Dermis blood vessel endothelial cell (primary cell): Measurements from ENCODE around the gene LETM1. TPM values are rescaled to one million over a fixed set of nuclear protein-coding genes. Genes with fewer than 3 reads are reported as not detected.

Source experiments
- total RNA-seq: library from RNA; depleted of rRNA; stranded (reverse); fragments of >200 nt; gene quantifications from 2 replicates; pipeline ENCODE4 v1.2.3, GENCODE V29; 2014

The LETM1 gene
- total RNA-seq, 1 donor from 2014 or later: 95.8 TPM

Other genes with a start within 250 kb of the LETM1 start
- 1.1 and 2.4 TPM in 2 replicates for gene FAM53A, start 171.8 kb downstream of the LETM1 start, total RNA-seq
- gene SLBP, start 143.8 kb downstream of the LETM1 start, total RNA-seq: 61.5 and 62.8 TPM in 2 replicates
- gene TMEM129, start 134.8 kb downstream of the LETM1 start, total RNA-seq: 34.7 and 44.8 TPM in 2 replicates
- gene TACC3, start 134.6 kb downstream of the LETM1 start, total RNA-seq: 13.4 and 34.2 TPM in 2 replicates
- 1.1 and 1.4 TPM in 2 replicates for gene FGFR3, start 62.9 kb downstream of the LETM1 start, total RNA-seq
- 66.0 and 102 TPM in 2 replicates for gene NSD2, start 15.2 kb upstream of the LETM1 start, total RNA-seq
- gene NELFA, start 152.8 kb upstream of the LETM1 start, total RNA-seq: 13.8 and 17.0 TPM in 2 replicates
- gene NAT8L, start 203.2 kb upstream of the LETM1 start, total RNA-seq: under 0.01 TPM in 2 replicates